ENCODE data around the gene SEC14L3. TPM values are rescaled to one million over a fixed set of nuclear protein-coding genes. Genes with fewer than 3 reads are reported as not detected.

Gene SEC14L3
- total RNA-seq, 1 donor from 2014 or later, result not detected

DNA sequence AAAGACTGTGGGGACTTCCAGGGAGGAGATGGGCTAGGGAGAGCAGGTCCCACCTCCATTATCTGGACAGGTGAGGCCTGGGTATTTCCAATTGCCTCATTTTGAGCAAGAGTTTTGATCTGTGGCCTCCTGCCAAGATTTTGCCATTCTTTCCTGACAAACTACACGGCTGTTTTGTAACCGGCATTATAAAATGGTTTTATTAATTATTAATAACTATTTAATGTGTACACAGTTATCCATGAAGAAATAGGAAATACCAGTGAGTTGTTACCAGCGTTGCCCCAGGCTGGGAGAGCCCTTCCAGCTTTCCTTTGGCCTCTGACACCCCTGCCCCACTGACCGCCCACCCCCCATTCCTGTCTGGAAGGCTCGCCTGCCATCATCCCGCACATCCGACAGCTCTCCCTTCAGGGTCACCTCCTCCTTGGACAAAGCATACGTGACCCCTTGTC, 14.9 kb upstream of the SEC14L3 start:
- H3K4me3 ChIP-seq (ENCODE audit: low read depth, low read length), result no peak overlapping the region
- TF ChIP-seq, protein P1, sequence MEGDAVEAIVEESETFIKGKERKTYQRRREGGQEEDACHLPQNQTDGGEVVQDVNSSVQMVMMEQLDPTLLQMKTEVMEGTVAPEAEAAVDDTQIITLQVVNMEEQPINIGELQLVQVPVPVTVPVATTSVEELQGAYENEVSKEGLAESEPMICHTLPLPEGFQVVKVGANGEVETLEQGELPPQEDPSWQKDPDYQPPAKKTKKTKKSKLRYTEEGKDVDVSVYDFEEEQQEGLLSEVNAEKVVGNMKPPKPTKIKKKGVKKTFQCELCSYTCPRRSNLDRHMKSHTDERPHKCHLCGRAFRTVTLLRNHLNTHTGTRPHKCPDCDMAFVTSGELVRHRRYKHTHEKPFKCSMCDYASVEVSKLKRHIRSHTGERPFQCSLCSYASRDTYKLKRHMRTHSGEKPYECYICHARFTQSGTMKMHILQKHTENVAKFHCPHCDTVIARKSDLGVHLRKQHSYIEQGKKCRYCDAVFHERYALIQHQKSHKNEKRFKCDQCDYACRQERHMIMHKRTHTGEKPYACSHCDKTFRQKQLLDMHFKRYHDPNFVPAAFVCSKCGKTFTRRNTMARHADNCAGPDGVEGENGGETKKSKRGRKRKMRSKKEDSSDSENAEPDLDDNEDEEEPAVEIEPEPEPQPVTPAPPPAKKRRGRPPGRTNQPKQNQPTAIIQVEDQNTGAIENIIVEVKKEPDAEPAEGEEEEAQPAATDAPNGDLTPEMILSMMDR (conservative IDR thresholded peaks at IDR 0.05; ENCODE audit: low read depth, low read length), result no peak
- no peak for DNase-seq (ENCODE audit: low read depth)

DNA sequence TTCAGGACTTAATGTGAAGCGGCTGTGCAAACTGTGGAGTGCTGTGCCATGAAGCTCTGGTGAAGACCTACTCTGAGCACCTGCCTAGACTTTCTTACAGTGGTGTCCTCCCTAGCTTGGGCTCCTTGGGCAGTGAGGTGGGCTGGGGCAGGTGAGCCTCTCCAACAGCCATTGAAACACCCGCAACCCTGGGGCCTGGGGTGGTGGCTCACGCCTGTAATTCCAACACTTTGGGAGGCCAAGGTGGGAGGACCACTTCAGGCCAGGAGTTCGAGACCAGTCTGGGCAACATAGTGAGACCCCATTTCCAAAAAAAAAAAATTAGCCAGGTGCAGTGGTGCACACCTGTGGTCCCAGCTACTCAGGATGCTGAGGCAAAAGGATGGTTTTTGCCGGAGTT, 14.3 kb upstream of the SEC14L3 start:
- TF ChIP-seq, protein P1 (conservative IDR thresholded peaks at IDR 0.05; ENCODE audit: low read depth, low read length), result no peak
- no peak for DNase-seq (ENCODE audit: low read depth)
- no peak overlapping the region for H3K4me3 ChIP-seq (ENCODE audit: low read depth, low read length)

DNA sequence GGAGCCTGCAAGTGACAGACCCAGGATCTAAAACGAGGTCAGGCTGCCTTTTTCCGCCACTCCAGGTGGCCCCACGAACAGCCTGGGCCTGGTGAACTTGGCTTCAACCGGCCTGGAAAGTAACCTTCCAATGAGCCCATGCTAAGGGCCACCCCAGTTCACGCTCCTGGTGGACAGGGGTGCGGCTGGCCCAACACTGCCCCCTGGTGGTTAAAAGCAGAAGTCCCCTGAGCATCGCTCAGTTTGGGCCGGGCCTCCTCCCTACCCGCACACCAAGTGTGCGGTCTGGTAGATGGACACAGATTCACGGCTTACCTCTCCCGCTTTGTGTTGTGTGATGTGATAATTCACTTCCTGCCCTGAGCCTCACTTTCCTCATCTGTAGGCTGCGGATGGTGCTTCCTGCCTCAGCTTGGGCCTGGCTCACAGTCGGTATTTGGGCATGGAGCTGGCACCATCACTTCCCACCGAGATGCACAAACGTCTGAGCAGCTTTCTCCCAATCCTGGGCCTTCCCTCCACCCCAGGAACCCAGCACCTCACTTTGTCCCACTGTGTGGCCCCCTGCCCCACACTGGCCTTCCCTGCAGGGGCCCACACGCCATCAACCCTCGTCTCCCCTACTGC, 13.7 kb upstream of the SEC14L3 start:
- DNase-seq (ENCODE audit: low read depth), result no peak
- no peak overlapping the region for H3K4me3 ChIP-seq (ENCODE audit: low read depth, low read length)
- TF ChIP-seq, protein P1 (conservative IDR thresholded peaks at IDR 0.05; ENCODE audit: low read depth, low read length), result peak; percentile 75

DNA sequence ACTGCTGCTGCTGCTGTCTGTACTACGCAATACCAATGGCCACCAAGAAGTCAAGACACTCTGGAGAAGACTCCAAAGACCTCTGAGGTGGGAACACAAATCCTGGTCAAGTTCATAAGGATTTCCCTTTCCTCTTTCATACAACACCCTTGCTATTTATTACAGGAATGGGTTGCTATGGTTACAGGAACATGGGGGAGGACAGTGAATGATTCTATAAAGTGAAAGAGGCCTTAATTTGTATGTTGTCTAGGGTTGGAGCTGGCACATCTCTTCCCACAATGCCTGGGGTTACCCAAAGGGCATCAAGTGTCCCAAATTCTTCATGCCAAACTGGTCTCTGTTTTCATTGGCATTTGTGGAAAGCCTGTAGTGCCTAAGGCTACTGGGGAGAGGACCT, 11.4 kb upstream of the SEC14L3 start:
- DNase-seq (ENCODE audit: low read depth), result no peak
- TF ChIP-seq, protein P1 (conservative IDR thresholded peaks at IDR 0.05; ENCODE audit: low read depth, low read length), result no peak
- no peak overlapping the region for H3K4me3 ChIP-seq (ENCODE audit: low read depth, low read length)

DNA sequence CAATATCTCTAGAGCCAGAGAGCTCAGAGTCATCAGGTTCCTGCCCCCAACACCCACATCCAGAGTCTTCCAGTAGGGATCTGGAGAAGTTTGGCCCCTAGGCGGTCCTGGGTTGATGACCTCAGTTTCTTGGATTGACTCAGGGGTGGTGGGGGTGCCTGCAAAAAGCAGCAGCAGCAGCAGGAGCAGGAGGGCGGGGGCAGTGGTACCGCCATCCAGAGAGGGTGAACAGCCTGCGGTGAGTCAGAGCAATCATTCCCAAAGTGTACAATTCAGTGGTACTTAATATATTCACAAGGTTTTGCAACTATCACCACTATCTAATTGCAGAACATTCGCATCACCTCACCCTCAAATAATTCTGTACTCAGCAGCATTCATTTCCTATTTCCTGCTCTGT, 9.9 kb upstream of the SEC14L3 start:
- DNase-seq (ENCODE audit: low read depth), result no peak
- H3K4me3 ChIP-seq (ENCODE audit: low read depth, low read length), result no peak overlapping the region
- TF ChIP-seq, protein P1 (conservative IDR thresholded peaks at IDR 0.05; ENCODE audit: low read depth, low read length), result no peak

DNA sequence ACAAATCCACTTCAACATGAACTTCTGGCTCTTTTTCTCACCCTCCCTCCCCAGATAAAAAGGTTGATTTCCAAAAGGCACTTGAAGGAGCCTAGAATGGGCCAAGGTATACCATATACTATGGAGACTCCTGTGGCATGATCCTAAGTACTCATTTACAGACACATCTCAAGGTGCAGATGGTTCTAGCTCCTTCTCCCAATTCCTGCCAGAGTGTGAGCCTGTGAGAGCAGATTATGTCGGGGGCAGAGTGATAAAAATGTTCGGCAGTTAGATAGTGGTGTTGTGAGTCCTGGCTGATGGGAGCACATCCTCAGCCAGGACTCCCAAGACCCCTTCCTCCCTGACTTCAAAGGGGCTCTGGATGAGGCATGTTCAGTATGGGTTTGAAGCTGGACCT, 8.2 kb upstream of the SEC14L3 start:
- H3K4me3 ChIP-seq (ENCODE audit: low read depth, low read length), result no peak overlapping the region
- TF ChIP-seq, protein P1 (conservative IDR thresholded peaks at IDR 0.05; ENCODE audit: low read depth, low read length), result no peak
- no peak for DNase-seq (ENCODE audit: low read depth)

Data from epithelial cell of proximal tubule (primary cell).